Measurements from ENCODE around the gene HSPB7.

Gene HSPB7

GRCh38 chr1:15998929-15999328 lies 18.9 kb downstream of the HSPB7 start:
- Histone ChIP-seq H3K79me2 (ENCODE audit: insufficient read depth, low read length) (no peaks in the 10 kb centered on the region), H3K9me2 (replicated peaks; ENCODE audit: low read depth, low read length) (no peaks in the 10 kb centered on the region), H4K20me1 (ENCODE audit: insufficient read depth, low read length, poor library complexity, severe bottlenecking) (no peaks in the 10 kb centered on the region), H3K4me3 (ENCODE audit: low read length, poor library complexity, severe bottlenecking) (no peak overlapping the region), H3K9ac (ENCODE audit: low read depth, low read length, poor library complexity, severe bottlenecking) (no peak overlapping the region), H3F3A (ENCODE audit: low read depth) (no peaks in the 10 kb centered on the region), H3K4me1 (ENCODE audit: insufficient read depth, low read length, poor library complexity, severe bottlenecking) (no peaks in the 10 kb centered on the region), H3K36me3 (ENCODE audit: insufficient read depth, low read length) (no peaks in the 10 kb centered on the region), H3K4me2 (ENCODE audit: low read depth, low read length, poor library complexity, severe bottlenecking) (no peak overlapping the region), H3K9me3 (ENCODE audit: insufficient read depth, low read depth, low read length) (no peaks in the 10 kb centered on the region), H3K27me3 (ENCODE audit: insufficient read depth, low read length, poor library complexity, severe bottlenecking) (no peaks in the 10 kb centered on the region), H2AFZ (ENCODE audit: low read length) (no peak overlapping the region)
- no peak for TF ChIP-seq EZH2phosphoT487 (IDR thresholded peaks at IDR 0.05; ENCODE audit: borderline replicate concordance)
- TF ChIP-seq, protein P1, sequence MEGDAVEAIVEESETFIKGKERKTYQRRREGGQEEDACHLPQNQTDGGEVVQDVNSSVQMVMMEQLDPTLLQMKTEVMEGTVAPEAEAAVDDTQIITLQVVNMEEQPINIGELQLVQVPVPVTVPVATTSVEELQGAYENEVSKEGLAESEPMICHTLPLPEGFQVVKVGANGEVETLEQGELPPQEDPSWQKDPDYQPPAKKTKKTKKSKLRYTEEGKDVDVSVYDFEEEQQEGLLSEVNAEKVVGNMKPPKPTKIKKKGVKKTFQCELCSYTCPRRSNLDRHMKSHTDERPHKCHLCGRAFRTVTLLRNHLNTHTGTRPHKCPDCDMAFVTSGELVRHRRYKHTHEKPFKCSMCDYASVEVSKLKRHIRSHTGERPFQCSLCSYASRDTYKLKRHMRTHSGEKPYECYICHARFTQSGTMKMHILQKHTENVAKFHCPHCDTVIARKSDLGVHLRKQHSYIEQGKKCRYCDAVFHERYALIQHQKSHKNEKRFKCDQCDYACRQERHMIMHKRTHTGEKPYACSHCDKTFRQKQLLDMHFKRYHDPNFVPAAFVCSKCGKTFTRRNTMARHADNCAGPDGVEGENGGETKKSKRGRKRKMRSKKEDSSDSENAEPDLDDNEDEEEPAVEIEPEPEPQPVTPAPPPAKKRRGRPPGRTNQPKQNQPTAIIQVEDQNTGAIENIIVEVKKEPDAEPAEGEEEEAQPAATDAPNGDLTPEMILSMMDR (conservative IDR thresholded peaks at IDR 0.05; ENCODE audit: low read length), result no peak

GRCh38 chr1:15997637-15998280 lies 20.1 kb downstream of the HSPB7 start:
- Histone ChIP-seq H4K20me1 (ENCODE audit: insufficient read depth, low read length, poor library complexity, severe bottlenecking) (no peaks in the 10 kb centered on the region), H3K36me3 (ENCODE audit: insufficient read depth, low read length) (no peaks in the 10 kb centered on the region), H3F3A (ENCODE audit: low read depth) (no peaks in the 10 kb centered on the region), H3K4me1 (ENCODE audit: insufficient read depth, low read length, poor library complexity, severe bottlenecking) (no peaks in the 10 kb centered on the region), H3K9me2 (replicated peaks; ENCODE audit: low read depth, low read length) (no peaks in the 10 kb centered on the region), H2AFZ (ENCODE audit: low read length) (no peak overlapping the region), H3K79me2 (ENCODE audit: insufficient read depth, low read length) (no peaks in the 10 kb centered on the region), H3K27me3 (ENCODE audit: insufficient read depth, low read length, poor library complexity, severe bottlenecking) (no peaks in the 10 kb centered on the region), H3K4me2 (ENCODE audit: low read depth, low read length, poor library complexity, severe bottlenecking) (no peak overlapping the region), H3K9me3 (ENCODE audit: insufficient read depth, low read depth, low read length) (no peaks in the 10 kb centered on the region), H3K9ac (ENCODE audit: low read depth, low read length, poor library complexity, severe bottlenecking) (no peak overlapping the region), H3K4me3 (ENCODE audit: low read length, poor library complexity, severe bottlenecking) (no peak overlapping the region)
- TF ChIP-seq, protein P1 (conservative IDR thresholded peaks at IDR 0.05; ENCODE audit: low read length), result no peak
- TF ChIP-seq EZH2phosphoT487 (IDR thresholded peaks at IDR 0.05; ENCODE audit: borderline replicate concordance), result no peak

- no peaks in the 10 kb centered on the region for H3K4me1 ChIP-seq (ENCODE audit: insufficient read depth, low read length, poor library complexity, severe bottlenecking)
- H3K4me3 ChIP-seq (ENCODE audit: low read length, poor library complexity, severe bottlenecking), result no peak overlapping the region
- no peaks in the 10 kb centered on the region for H4K20me1 ChIP-seq (ENCODE audit: insufficient read depth, low read length, poor library complexity, severe bottlenecking)
- H3K36me3 ChIP-seq (ENCODE audit: insufficient read depth, low read length), result no peaks in the 10 kb centered on the region
- H3K9ac ChIP-seq (ENCODE audit: low read depth, low read length, poor library complexity, severe bottlenecking), result no peak overlapping the region
- no peaks in the 10 kb centered on the region for H3F3A ChIP-seq (ENCODE audit: low read depth)
- no peak overlapping the region for H3K4me2 ChIP-seq (ENCODE audit: low read depth, low read length, poor library complexity, severe bottlenecking)
- no peaks in the 10 kb centered on the region for H3K79me2 ChIP-seq (ENCODE audit: insufficient read depth, low read length)
- no peaks in the 10 kb centered on the region for H3K9me3 ChIP-seq (ENCODE audit: insufficient read depth, low read depth, low read length)
- TF ChIP-seq, protein P1 (conservative IDR thresholded peaks at IDR 0.05; ENCODE audit: low read length), result no peak
- no peak for TF ChIP-seq EZH2phosphoT487 (IDR thresholded peaks at IDR 0.05; ENCODE audit: borderline replicate concordance)
- H3K27me3 ChIP-seq (ENCODE audit: insufficient read depth, low read length, poor library complexity, severe bottlenecking), result no peaks in the 10 kb centered on the region
- H3K9me2 ChIP-seq (replicated peaks; ENCODE audit: low read depth, low read length), result no peaks in the 10 kb centered on the region
- H2AFZ ChIP-seq (ENCODE audit: low read length), result no peak overlapping the region
Observed at GRCh38 chr1:15997076-15997585, 20.7 kb downstream of the HSPB7 start.

Measured in Loucy (cell line).